ENCODE results near the gene FOXL2. TPM values are rescaled to one million over a fixed set of nuclear protein-coding genes. Genes with fewer than 3 reads are reported as not detected.

FOXL2 gene
- total and polyA plus RNA-seq, 7 experiments from 2014 or later: not detected

GRCh38 chr3:138939561-138940241 is 7.2 kb downstream of the FOXL2 start:
- Histone ChIP-seq H3K9me3 (ENCODE audit: control insufficient read depth in 2 of 3, low read length in 3 of 3) (no peaks in the 10 kb centered on the region), H3K27ac (ENCODE audit: low read depth, low read length) (no peak overlapping the region), H3K4me3 (ENCODE audit: low read length) (no peak overlapping the region), H3K27me3 (ENCODE audit: control insufficient read depth in 2 of 2, insufficient read depth in 2 of 2, low read length in 2 of 2) (peaks cover 20 to 75% of the 10 kb centered on the region in 2 donors), H3K4me1 (ENCODE audit: control insufficient read depth in 2 of 2, insufficient read depth in 2 of 2, low read length in 2 of 2) (peaks cover 27 to 45% of the 10 kb centered on the region in 2 donors), H3K36me3 (ENCODE audit: control insufficient read depth in 2 of 3, insufficient read depth in 3 of 3, low read length in 3 of 3) (no peaks in the 10 kb centered on the region)
- DNase-seq (no peak), ATAC-seq (no peak)
- ChIA-PET POLR2A (no interaction called here), CTCF (interaction anchor here (1.0 kb wide), 1 partner anchor 21 kb away, joined by 3 read pairs; no protein-coding TSS in a partner anchor)
- H3K4me1 Mint-ChIP-seq: peaks cover 30 to 58% (median 44%) of the 10 kb centered on the region in 7 donors
- H3K27me3 Mint-ChIP-seq: peaks cover 70 to 98% (median 92%) of the 10 kb centered on the region in 5 donors
- H3K4me3 Mint-ChIP-seq: peak overlapping the region in 4 of 10 donors; percentile 39 to 80 (median 71)
- H3K27ac Mint-ChIP-seq: no peak overlapping the region
- intact Hi-C loops (cut with micrococcal nuclease): loop anchor here in 1 of 2 donors (5.0 to 10.0 kb wide), 2 partner anchors 175 to 1923 kb away; no protein-coding TSS in a partner anchor
- no peaks in the 10 kb centered on the region for H3K36me3 Mint-ChIP-seq
- H3K9me3 Mint-ChIP-seq: peaks cover 0 to 3% (median 0%) of the 10 kb centered on the region in 11 donors

- no peaks in the 10 kb centered on the region for H3K36me3 ChIP-seq (ENCODE audit: control insufficient read depth in 2 of 3, insufficient read depth in 3 of 3, low read length in 3 of 3)
- Mint-ChIP-seq H3K27me3 (peaks cover 69 to 98% (median 93%) of the 10 kb centered on the region in 5 donors), H3K9me3 (peaks cover 0 to 3% (median 0%) of the 10 kb centered on the region in 11 donors), H3K27ac (peak overlapping the region in 1 of 9 donors; percentile 37), H3K4me3 (peak overlapping the region in 8 of 10 donors; percentile 13 to 80 (median 68)), H3K4me1 (peaks cover 25 to 51% (median 38%) of the 10 kb centered on the region in 7 donors), H3K36me3 (no peaks in the 10 kb centered on the region)
- peaks cover 21 to 38% of the 10 kb centered on the region in 2 donors for H3K4me1 ChIP-seq (ENCODE audit: control insufficient read depth in 2 of 2, insufficient read depth in 2 of 2, low read length in 2 of 2)
- H3K27me3 ChIP-seq (ENCODE audit: control insufficient read depth in 2 of 2, insufficient read depth in 2 of 2, low read length in 2 of 2): peaks cover 20 to 68% of the 10 kb centered on the region in 2 donors
- ATAC-seq (no peak), DNase-seq (no peak)
- H3K27ac ChIP-seq (ENCODE audit: low read depth, low read length): no peak overlapping the region
- CTCF ChIA-PET: no interaction called here
- H3K9me3 ChIP-seq (ENCODE audit: control insufficient read depth in 2 of 3, low read length in 3 of 3): no peaks in the 10 kb centered on the region
- POLR2A ChIA-PET: no interaction called here
- H3K4me3 ChIP-seq (ENCODE audit: low read length): no peak overlapping the region
- intact Hi-C loops (cut with micrococcal nuclease): loop anchor here in 1 of 2 donors (5.0 to 10.0 kb wide), 2 partner anchors 176 to 1923 kb away; no protein-coding TSS in a partner anchor
Observed at GRCh38 chr3:138938877-138939560, 7.9 kb downstream of the FOXL2 start.

GRCh38 chr3:138938056-138938876 is 8.7 kb downstream of the FOXL2 start:
- Mint-ChIP-seq H3K27me3 (peaks cover 69 to 98% (median 93%) of the 10 kb centered on the region in 5 donors), H3K9me3 (peaks cover 0 to under 1% (median 0%) of the 10 kb centered on the region in 11 donors), H3K4me3 (peak overlapping the region in 9 of 10 donors; percentile 27 to 86 (median 68)), H3K36me3 (no peaks in the 10 kb centered on the region), H3K27ac (peak overlapping the region in 2 of 9 donors; percentile 37 to 62), H3K4me1 (peaks cover 19 to 44% (median 31%) of the 10 kb centered on the region in 7 donors)
- intact Hi-C loops (cut with micrococcal nuclease): loop anchor here in 1 of 2 donors (5.0 to 10.0 kb wide), 2 partner anchors 177 to 1924 kb away; no protein-coding TSS in a partner anchor
- Histone ChIP-seq H3K27me3 (ENCODE audit: control insufficient read depth in 2 of 2, insufficient read depth in 2 of 2, low read length in 2 of 2) (peaks cover 19 to 60% of the 10 kb centered on the region in 2 donors), H3K27ac (ENCODE audit: low read depth, low read length) (no peak overlapping the region), H3K4me1 (ENCODE audit: control insufficient read depth in 2 of 2, insufficient read depth in 2 of 2, low read length in 2 of 2) (peaks cover 21 to 31% of the 10 kb centered on the region in 2 donors), H3K4me3 (ENCODE audit: low read length) (no peak overlapping the region), H3K9me3 (ENCODE audit: control insufficient read depth in 2 of 3, low read length in 3 of 3) (no peaks in the 10 kb centered on the region), H3K36me3 (ENCODE audit: control insufficient read depth in 2 of 3, insufficient read depth in 3 of 3, low read length in 3 of 3) (no peaks in the 10 kb centered on the region)
- ATAC-seq: peak; percentile 17
- peak in 1 of 9 donors; percentile 27 for DNase-seq
- ChIA-PET POLR2A (no interaction called here), CTCF (interaction anchor here (0.6 kb wide), 1 partner anchor 11 kb away, joined by 4 read pairs; no protein-coding TSS in a partner anchor)

- Histone ChIP-seq H3K4me3 (ENCODE audit: low read length) (no peak overlapping the region), H3K27ac (ENCODE audit: low read depth, low read length) (no peak overlapping the region), H3K27me3 (ENCODE audit: control insufficient read depth in 2 of 2, insufficient read depth in 2 of 2, low read length in 2 of 2) (peaks cover 15 to 59% of the 10 kb centered on the region in 2 donors), H3K4me1 (ENCODE audit: control insufficient read depth in 2 of 2, insufficient read depth in 2 of 2, low read length in 2 of 2) (peaks cover 21 to 31% of the 10 kb centered on the region in 2 donors), H3K9me3 (ENCODE audit: control insufficient read depth in 2 of 3, low read length in 3 of 3) (no peaks in the 10 kb centered on the region), H3K36me3 (ENCODE audit: control insufficient read depth in 2 of 3, insufficient read depth in 3 of 3, low read length in 3 of 3) (no peaks in the 10 kb centered on the region)
- POLR2A ChIA-PET: no interaction called here
- peaks cover 69 to 98% (median 91%) of the 10 kb centered on the region in 5 donors for H3K27me3 Mint-ChIP-seq
- H3K36me3 Mint-ChIP-seq: no peaks in the 10 kb centered on the region
- DNase-seq (no peak), ATAC-seq (peak; percentile 26)
- peak overlapping the region in 9 of 10 donors; percentile 32 to 86 (median 68) for H3K4me3 Mint-ChIP-seq
- intact Hi-C loops (cut with micrococcal nuclease): loop anchor here in 1 of 2 donors (1.0 to 10.0 kb wide), 3 partner anchors 9 to 1925 kb away; no protein-coding TSS in a partner anchor
- CTCF ChIA-PET: interaction anchor here (0.6 kb wide), 1 partner anchor 11 kb away, joined by 4 read pairs; no protein-coding TSS in a partner anchor
- H3K27ac Mint-ChIP-seq: no peak overlapping the region
- H3K9me3 Mint-ChIP-seq: no peaks in the 10 kb centered on the region
- H3K4me1 Mint-ChIP-seq: peaks cover 19 to 43% (median 31%) of the 10 kb centered on the region in 7 donors
Observed at GRCh38 chr3:138937690-138938055, 9.3 kb downstream of the FOXL2 start.

GRCh38 chr3:138936741-138937689 is 9.9 kb downstream of the FOXL2 start:
- POLR2A ChIA-PET: no interaction called here
- peaks cover 21 to 31% of the 10 kb centered on the region in 2 donors for H3K4me1 ChIP-seq (ENCODE audit: control insufficient read depth in 2 of 2, insufficient read depth in 2 of 2, low read length in 2 of 2)
- H3K36me3 ChIP-seq (ENCODE audit: control insufficient read depth in 2 of 3, insufficient read depth in 3 of 3, low read length in 3 of 3): no peaks in the 10 kb centered on the region
- H3K4me1 Mint-ChIP-seq: peaks cover 19 to 43% (median 31%) of the 10 kb centered on the region in 7 donors
- H3K4me3 ChIP-seq (ENCODE audit: low read length): peak overlapping the region; percentile 55
- no peaks in the 10 kb centered on the region for H3K9me3 Mint-ChIP-seq
- DNase-seq: no peak
- peak overlapping the region; percentile 67 to 86 (median 76) for H3K4me3 Mint-ChIP-seq
- ATAC-seq: no peak
- intact Hi-C loops (cut with micrococcal nuclease): loop anchor here (1.0 to 10.0 kb wide), 4 partner anchors 9 to 1925 kb away; no protein-coding TSS in a partner anchor
- no peaks in the 10 kb centered on the region for H3K9me3 ChIP-seq (ENCODE audit: control insufficient read depth in 2 of 3, low read length in 3 of 3)
- CTCF ChIA-PET: interaction anchor here (0.6 to 4.7 kb wide), 7 partner anchors 13 to 356 kb away, joined by 3 to 38 read pairs (median 3); no protein-coding TSS in a partner anchor
- peak overlapping the region in 1 of 9 donors; percentile 29 for H3K27ac Mint-ChIP-seq
- peaks cover 63 to 93% (median 87%) of the 10 kb centered on the region in 5 donors for H3K27me3 Mint-ChIP-seq
- no peaks in the 10 kb centered on the region for H3K36me3 Mint-ChIP-seq
- no peak overlapping the region for H3K27ac ChIP-seq (ENCODE audit: low read depth, low read length)
- peaks cover 15 to 59% of the 10 kb centered on the region in 2 donors for H3K27me3 ChIP-seq (ENCODE audit: control insufficient read depth in 2 of 2, insufficient read depth in 2 of 2, low read length in 2 of 2)
